Hematopoietic multipotent progenitor cell treated with erythropoietin and hydrocortisone succinate and interleukin-3 and kit ligand, for 6 days (in vitro differentiated cells): ENCODE measurements around the gene MEPCE.
A peak's percentile ranks its signal among the peaks of the same experiment; 100 is the strongest.
"Not testable (repeated sequence)": the region's sequence is repeated elsewhere in the genome, so short reads cannot be mapped to it uniquely, and the experiment has no call there.

Experiments
- DNase-seq: peaks from one replicate; pipeline ENCODE4 v3.0.0-alpha.2; 2015

Gene MEPCE

GRCh38 chr7:100434297-100435144, 4.9 kb downstream of the MEPCE start:
- DNase-seq, result no peak

DNA sequence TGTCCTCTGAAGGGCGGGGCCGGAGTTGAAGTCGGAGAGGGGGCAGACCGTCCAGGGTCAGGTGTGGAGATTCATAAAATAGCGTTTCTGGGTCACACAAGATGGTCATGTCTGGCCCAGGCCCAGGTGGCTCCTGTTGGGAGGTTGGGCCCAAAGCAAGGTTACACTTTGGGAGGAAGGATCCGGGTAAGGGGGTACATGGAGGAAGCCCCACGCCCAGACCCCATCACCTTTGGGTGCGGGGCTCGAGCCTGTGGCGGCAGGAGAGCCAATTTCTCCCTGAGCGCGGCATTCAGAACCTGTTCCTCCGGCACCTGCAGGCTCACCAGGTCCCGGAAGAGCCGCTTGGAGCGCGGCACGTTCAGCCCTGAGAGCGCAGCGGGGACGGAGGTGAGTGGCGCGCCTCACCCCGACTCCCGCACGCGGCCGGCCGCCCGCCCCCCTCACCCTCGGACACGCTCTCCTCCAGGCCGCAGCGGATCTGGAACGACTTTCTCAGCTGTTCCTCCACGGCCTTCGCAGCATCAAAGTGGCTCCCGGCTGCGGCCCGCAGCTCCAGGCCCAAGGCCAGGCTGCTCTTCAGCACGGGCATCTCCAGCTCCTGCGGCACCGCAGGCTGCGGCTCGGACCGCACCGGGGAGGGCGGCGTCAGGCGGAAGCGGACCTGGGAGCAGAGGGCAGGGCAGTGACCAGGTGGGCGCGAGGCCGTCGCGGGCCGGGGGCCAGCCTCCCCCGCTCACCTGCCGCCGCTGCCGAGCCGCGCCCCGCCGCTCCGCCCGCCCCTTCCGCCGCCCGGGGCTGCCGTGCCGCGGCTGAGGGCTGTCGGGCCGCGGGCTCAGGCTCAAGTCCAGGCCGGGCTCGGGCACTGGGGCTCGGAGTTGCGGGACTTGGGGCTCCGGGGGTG, 6.0 kb downstream of the MEPCE start:
- peak; percentile 59 for DNase-seq

DNA sequence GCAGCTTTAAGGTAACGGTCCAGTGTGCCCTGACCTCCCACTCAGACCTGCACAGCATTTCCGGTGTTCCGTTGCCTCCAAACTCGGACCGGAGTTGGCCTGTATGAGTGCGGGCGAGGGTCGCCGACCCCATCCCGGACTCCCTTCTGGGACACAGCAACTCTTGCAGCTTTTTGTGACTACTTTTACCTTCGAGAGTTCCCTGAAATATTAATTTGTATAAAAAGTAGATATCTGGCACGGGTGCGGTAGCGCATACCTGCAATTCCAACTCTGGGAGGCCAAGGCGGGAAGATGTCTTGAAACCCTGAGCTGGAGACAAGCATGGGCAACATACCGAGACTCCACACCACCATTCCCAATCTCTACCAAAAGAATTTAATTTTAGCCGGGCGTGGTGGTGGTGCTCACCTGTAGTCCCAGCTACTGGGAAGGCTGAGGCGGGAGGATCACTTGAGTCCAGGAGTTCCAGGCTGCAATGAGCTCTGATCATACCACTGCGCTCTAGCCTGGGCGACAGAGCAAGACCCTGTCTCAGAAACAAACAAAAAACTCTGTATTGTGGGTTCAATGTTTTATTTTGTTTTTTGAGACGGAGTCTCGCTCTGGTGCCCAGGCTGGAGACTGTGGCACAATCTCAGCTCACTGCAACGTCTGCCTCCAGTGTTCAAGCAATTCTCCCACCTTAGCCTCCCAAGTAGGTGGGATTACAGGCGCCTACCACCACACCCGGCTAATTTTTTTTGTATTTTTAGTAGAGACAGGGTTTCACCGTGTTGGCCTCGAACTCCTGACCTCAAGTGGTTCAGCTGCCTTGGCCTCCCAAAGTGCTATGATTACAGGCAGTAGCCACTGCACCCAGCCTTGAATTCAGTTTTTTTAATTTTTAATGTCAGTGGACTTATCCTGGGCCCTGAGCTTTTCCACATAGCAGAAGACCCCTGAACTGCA, 7.8 kb downstream of the MEPCE start:
- DNase-seq, result no peak

DNA sequence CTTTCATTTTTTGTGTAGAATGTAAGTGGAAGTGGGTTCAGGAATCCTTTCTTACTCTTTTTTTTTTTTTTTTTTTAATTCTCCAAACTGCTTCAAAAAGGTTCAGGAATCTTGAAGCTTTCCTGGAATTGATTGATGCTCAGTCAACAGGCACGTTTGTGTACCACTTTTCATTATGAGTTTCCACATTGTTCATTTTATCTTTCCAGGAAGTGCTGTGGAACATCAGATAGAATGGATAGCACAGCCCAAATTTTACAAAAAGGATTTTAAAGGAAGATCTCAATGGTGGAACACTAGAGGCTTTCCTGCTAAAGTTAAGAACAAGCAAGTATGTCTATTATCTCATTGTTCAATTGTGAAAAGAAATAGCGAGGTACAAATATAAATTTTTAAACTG, 8.5 kb downstream of the MEPCE start:
- no peak for DNase-seq

GRCh38 chr7:100438731-100439130, 9.1 kb downstream of the MEPCE start:
- not testable (repeated sequence) for DNase-seq

DNA sequence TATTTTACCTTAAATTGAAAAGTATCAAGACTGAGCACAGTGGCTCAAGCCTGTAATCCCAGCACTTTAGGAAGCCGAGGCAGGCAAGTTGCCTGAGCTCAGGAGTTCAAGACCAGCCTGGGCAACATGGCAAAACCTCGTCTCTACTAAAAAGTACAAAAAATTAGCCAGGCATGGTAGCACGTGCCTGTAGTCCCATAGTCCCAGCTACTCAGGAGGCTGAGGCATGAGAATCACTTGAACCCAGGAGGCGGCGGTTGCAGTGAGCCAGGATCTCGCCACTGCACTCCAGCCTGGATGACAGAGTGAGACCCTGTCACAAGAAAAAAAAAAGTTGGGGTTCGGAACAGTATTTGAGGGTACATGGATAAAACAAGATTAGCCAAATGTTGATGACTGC, 9.6 kb downstream of the MEPCE start:
- not testable (repeated sequence) for DNase-seq

DNA sequence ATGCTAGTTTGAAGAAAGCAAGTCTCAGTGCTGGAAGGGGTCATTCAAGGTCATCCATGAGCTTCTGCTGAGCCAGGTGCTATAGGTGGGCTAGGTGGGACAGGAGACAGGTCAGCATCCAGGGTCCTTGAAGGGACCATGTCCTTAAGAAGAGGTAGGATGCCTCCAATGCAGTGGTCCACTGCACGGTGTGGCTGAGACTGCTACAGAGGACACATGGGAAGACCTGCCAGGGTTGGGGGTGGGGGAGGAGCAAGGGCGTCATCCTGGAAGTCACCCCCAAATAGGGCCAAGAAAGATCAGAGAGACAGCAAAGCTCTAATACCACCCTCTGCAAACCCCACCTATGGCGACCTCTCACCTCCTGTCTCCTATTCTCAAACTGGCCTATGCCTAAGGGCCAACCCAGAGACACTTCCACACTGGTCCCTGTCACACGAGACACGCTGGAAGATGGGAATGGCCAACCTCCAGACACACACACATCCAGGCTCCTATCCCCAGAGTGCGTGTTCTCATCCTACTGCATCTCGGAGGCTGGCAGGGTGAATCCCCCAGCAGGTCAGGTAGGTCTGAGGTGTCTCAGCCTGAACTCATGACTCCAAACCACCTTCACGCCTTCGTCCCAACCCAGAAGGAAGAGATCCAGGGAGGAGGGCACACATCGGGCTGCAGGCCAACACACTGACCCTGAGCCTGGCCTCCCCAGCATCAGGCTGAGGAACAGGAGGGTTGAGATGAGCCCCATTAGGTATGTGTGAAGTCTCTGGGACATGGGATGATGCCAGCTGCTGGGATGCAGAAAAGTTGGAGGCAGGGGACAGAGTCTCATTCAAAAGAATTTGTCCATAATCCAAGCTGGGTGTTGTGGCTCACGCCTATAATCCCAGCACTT, 12.3 kb downstream of the MEPCE start:
- DNase-seq, result no peak

GRCh38 chr7:100443096-100443840, 13.6 kb downstream of the MEPCE start:
- no peak for DNase-seq

DNA sequence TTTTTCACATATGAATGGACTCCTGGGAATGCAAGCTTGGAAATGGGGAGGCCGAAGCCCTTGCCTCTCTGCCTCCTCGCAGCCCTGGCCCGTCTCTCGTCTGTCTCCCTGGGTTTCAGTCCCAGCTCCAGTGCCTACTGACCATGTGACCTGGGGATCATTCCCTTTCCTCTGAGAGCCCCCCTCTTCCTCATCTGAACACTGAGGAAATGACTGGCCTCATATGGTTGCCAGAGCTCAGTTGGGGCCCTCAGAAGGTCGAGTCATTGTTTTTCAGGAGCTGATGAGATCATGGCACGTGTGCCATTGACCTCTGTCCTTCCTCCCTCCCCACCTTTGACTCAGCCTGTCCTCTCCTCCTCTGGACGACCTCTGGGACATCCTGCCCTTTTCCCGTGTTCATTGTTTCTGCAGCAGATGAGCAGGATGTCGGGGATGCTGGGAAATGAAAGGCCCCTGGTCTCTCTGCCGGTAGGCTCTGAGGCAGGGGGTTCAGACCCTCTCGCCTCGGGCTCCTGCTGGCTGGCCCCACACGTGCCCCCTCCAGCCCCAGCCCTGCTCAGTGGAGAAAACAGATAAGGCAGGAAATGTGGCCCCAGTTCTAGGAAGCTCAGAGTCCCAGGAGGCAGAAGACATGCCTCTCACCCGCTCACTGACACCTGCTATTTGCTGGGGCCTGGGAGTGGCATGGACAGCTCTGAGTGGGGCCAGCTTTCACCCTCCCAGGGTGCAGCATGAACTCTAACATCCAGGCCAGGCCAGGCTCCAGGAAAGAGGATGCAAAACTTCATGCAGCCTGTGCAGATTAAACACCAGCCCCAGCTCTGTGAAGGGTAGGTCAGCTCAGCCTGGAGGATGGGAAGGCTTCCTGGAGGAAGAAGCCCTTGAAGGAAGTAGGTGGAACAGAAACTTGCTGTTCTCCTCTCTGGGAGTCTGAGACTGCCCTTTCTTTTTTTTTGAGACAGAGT, 15.0 kb downstream of the MEPCE start:
- DNase-seq, result peak; percentile 75

GRCh38 chr7:100446040-100446439, 16.4 kb downstream of the MEPCE start:
- no peak for DNase-seq

DNA sequence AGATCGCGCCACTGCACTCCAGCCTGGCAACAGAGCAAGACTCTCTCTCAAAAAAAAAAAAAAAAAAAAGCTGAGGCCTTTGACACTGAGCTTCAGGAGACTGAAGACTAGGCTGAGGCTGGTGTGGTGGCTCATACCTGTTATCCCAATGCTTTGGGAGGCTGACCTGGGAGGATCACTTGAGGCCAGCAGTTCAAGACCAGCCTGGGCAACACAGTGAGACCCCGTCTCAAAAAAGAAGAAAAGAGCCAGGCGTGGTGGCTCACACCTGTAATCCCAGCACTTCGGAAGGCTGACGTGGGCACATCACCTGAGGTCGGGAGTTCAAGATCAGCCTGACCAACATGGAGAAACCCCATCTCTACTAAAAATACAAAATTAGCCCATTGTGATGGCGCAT, 17.7 kb downstream of the MEPCE start:
- not testable (repeated sequence) for DNase-seq

GRCh38 chr7:100449190-100449795, 19.7 kb downstream of the MEPCE start:
- no peak for DNase-seq

DNA sequence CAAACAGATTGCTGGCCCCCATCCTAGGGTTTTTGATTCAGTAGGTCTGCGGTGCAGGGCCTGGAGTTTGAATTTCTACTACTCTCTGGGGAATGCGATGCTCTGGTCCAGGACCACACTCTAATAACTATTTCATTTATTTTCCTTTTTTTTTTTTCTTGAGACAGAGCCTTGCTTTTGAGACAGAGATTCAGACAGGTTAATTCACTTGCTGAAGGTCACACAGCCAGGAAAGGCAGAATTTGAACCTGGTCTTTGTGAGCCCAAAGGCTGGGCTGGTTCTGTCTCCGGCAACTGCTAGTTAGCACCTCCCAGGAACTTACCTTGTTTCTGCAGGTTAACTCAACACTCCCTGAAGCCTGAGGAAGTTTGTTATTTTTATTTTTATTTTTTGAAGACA, 22.9 kb downstream of the MEPCE start:
- no peak for DNase-seq

- not testable (repeated sequence) for DNase-seq
Observed at GRCh38 chr7:100453854-100454253, 24.2 kb downstream of the MEPCE start.

GRCh38 chr7:100455206-100455605, 25.6 kb downstream of the MEPCE start:
- DNase-seq, result no peak

GRCh38 chr7:100456562-100456961, 26.9 kb downstream of the MEPCE start:
- DNase-seq, result no peak

GRCh38 chr7:100457033-100457432, 27.4 kb downstream of the MEPCE start:
- no peak for DNase-seq

GRCh38 chr7:100464210-100464660, 34.6 kb downstream of the MEPCE start, which contains the start of gene SPACDR:
SPACDR (minus strand) TSS chr7:100464260; CDS start chr7:100464025, 235 bp downstream.
- DNase-seq, result no peak

DNA sequence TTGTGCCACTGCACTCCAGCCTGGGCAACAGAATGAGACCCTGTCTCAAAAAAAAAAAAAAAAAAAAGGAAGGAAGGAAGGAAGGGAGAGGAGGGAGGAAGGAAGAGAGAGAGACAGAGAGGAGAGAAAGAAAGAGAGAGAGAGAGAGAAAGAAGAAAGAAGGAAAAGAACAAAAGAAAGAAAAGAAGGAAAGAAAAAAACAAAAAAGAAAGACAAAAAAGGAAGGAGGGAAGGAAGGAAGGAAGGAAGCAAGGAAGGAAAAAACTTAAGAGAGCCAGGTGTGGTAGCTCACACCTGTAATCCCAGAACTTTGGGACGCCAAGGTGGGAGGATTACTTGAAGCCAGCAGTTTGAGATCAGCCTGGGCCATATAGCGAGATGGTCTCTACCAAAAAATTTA, 35.2 kb downstream of the MEPCE start:
- DNase-seq, result no peak
